Ovary (tissue), 9 donors: ENCODE measurements around the gene GABRB1. TPM values are rescaled to one million over a fixed set of nuclear protein-coding genes. Genes with fewer than 3 reads are reported as not detected.

Experiments used
- DNase-seq, 5 donors: peaks; one replicate each; pipeline ENCODE4 v3.0.0-alpha.2; 2019 to 2020
- H3K27ac ChIP-seq, 2 donors: fragments of 200-600 bp; one replicate each; pipeline versions ENCODE4 v1.5.1 to v1.8.0; 2019 to 2022
- H3K27me3 ChIP-seq: fragments of 200-600 bp; one replicate; pipeline ENCODE4 v1.8.0; 2022
- H3K36me3 ChIP-seq: fragments of 200-600 bp; sonication (generic); one replicate; pipeline ENCODE4 v1.5.1; 2019
- H3K4me1 ChIP-seq: one replicate; pipeline ENCODE4 v1.8.1; 2013; ENCODE audit warnings: mild to moderate bottlenecking, moderate library complexity; ENCODE audit not compliant: insufficient read depth
- H3K4me3 ChIP-seq: fragments of 200-600 bp; sonication (generic); one replicate; pipeline ENCODE4 v1.5.1; 2017
- H3K9me3 ChIP-seq, 2 donors: fragments of 200-600 bp in 1 of 2; sonication (generic) in 1 of 2; one replicate each; pipeline versions ENCODE4 v1.5.1 to v1.8.1; 2013 to 2019; ENCODE audit warnings: mild to moderate bottlenecking in 1 of 2, moderate library complexity in 1 of 2
- EP300 ChIP-seq: sonication (generic); formaldehyde crosslinking; IDR thresholded peaks from one replicate; pipeline ENCODE4 v1.6.1; 2017; ENCODE audit warnings: antibody characterized with exemption
- POLR2A ChIP-seq: fragments of 450-650 bp; IDR thresholded peaks from one replicate; pipeline ENCODE4 v1.6.1; 2017; ENCODE audit warnings: antibody characterized with exemption, mild to moderate bottlenecking, moderate library complexity
- WGBS, 3 donors: extraction: QIAGEN DNeasy Blood & Tissue Kit in 1 of 3; methylation state at CpG; one replicate each; pipeline versions ENCODE4 v1.1.5 to v1.1.7; 2013 to 2017; 5-methylcytosine and 5-hydroxymethylcytosine counted together
- intact Hi-C, 4 donors: fragments of 100-400 bp; cut with DNase I; formaldehyde crosslinking; loops; one replicate each; pipeline versions ENCODE4 v1.11.0 to v1.15.1; 2022 to 2023
- polyA plus RNA-seq, 2 donors: library from polyadenylated mRNA; stranded (reverse); fragments of 200-250 nt in 1 of 2; fragments of 350-450 nt in 1 of 2; fragmentation: Illumina TruSeq in 1 of 2; extraction: RNeasy Lipid Tissue Mini Kit (QIAGEN cat#74804) in 1 of 2; gene quantifications; one replicate each; pipeline ENCODE4 v1.2.3, GENCODE V29; 2013 to 2014
- total RNA-seq, 7 donors: library from RNA; depleted of rRNA in 2 of 7; stranded (reverse); fragments of >200 nt in 2 of 7; fragmentation: NEBNext Ultra II Directional in 3 of 7; extraction: Animal tissue kit (Norgen Biotek cat#: 25700) in 3 of 7; gene quantifications; one replicate each; pipeline versions ENCODE4 v1.1.0 to v1.2.4, GENCODE V29; 2016 to 2023
- TF ChIP-seq, protein P1 (sequence below), 3 donors: fragments of 450-650 bp in 2 of 3; fragments of 200-600 bp in 1 of 3; IDR thresholded peaks; one replicate each; pipeline versions ENCODE4 v1.5.1 to v1.8.0; 2016 to 2022; ENCODE audit warnings: antibody characterized with exemption in 3 of 3, mild to moderate bottlenecking in 1 of 3
- donor health status: DM: no; HTN: no; CAD: no; lungs with moderate emphysema.
- donor health status: DM: no; HTN: no; CAD: no.
- donor health status: Bipolar disorder and iron deficiency.
- donor health status: DM: yes; HTN: yes; CAD: no.
- donor health status: DM: no; HTN: no; CAD: no.
- donor health status: DM: yes; HTN: yes; CAD: no.

GABRB1 gene
- total and polyA plus RNA-seq, 9 donors: 0.23 to 0.43 TPM; not detected in 7

DNA sequence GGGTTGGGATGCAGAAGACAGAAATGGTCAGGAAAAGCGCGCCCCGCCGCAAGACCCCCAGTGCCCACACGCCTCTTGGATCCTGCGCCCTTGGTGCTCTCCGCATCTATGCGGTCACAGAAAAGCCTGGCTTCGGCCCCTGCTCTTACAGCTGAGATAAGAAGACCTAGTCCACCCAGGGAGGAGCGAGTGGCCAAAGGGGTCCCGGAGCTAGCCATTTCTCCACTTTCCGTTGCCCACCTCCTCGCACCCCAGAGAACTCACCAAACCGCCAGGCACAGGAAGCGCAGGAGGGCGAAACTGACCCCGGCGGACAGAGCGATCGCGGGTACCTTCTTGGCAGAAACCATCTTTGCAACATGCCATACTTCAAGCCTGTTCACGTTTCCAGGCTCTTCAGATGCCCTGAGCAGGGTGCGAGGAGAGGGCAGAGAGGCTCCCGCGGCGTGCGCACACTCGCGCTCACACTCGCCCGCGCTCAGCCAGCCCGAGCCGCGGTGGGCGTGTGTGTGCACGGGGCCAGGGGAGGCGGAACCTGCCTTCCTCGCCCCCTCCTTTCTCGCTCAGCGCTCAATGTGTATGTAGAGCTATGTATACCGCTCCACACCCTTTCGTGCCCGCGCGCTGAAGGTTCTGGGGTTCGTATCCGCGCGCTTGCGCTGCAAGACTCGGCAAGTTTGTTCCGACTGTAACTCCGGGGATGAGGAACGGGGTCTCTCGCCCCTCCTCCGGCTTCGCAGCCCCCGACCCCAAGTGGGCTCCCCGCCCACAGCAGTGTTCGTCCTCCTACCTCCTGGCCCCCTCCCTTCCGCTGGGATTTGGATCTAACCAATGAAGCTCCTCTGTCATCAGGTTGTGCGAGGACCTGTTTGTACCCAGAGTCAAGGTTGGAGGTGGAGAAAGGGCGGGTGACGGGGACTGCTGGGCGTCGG, 38.0 kb upstream of the GABRB1 start, which contains the start of gene GABRA4:
Gene GABRA4, minus strand, starts transcription at position 507 of the 932 bp plus-strand sequence. Its CDS starts 157 bp downstream, at position 350.
- DNase-seq: no peak

DNA sequence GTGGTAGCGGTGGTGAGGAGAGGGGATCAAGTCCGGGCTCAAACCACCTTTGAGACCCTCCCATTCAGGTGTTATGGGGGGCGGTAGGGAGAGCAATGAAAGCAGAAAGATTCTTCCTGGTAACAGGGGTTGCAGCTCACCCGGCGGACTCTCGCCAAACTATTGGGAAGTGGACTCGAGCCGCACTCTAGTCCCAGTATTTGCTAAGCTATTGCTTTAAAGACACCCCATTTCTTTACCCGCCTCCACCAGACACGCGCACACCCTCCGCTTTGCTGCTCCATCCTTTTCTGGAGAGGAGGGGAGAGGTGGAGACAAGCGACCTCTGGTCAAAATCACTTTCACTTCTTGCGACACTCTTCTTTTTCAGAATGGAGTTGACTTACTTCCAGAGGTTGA, 37.4 kb upstream of the GABRB1 start:
- WGBS, 3 donors: 0 to 1% (median 0%) methylated on average over 14 of the region's 14 CpGs
- no peak overlapping the region for H3K4me3 ChIP-seq
- DNase-seq: no peak
- H3K27me3 ChIP-seq: no peaks in the 10 kb centered on the region
- no peak for TF ChIP-seq POLR2A
- TF ChIP-seq EP300: no peak
- TF ChIP-seq, protein P1, sequence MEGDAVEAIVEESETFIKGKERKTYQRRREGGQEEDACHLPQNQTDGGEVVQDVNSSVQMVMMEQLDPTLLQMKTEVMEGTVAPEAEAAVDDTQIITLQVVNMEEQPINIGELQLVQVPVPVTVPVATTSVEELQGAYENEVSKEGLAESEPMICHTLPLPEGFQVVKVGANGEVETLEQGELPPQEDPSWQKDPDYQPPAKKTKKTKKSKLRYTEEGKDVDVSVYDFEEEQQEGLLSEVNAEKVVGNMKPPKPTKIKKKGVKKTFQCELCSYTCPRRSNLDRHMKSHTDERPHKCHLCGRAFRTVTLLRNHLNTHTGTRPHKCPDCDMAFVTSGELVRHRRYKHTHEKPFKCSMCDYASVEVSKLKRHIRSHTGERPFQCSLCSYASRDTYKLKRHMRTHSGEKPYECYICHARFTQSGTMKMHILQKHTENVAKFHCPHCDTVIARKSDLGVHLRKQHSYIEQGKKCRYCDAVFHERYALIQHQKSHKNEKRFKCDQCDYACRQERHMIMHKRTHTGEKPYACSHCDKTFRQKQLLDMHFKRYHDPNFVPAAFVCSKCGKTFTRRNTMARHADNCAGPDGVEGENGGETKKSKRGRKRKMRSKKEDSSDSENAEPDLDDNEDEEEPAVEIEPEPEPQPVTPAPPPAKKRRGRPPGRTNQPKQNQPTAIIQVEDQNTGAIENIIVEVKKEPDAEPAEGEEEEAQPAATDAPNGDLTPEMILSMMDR (IDR thresholded peaks at IDR 0.05): no peak
- H3K4me1 ChIP-seq: no peaks in the 10 kb centered on the region
- H3K9me3 ChIP-seq: no peaks in the 10 kb centered on the region
- no peaks in the 10 kb centered on the region for H3K36me3 ChIP-seq
- H3K27ac ChIP-seq: no peak overlapping the region
- intact Hi-C loops: no loop called here

More for the DNA sequence above, 38.0 kb upstream of the GABRB1 start, which contains the start of gene GABRA4:
- no peak within 1 kb of the TSS for H3K27ac ChIP-seq
- TF ChIP-seq, protein P1 (IDR thresholded peaks at IDR 0.05): no peak
- TF ChIP-seq EP300: no peak
- no peak for TF ChIP-seq POLR2A
- no peak within 1 kb of the TSS for H3K4me3 ChIP-seq
- H3K27me3 ChIP-seq: no peaks in the 10 kb centered on the region
- H3K4me1 ChIP-seq: no peaks in the 10 kb centered on the region
- 1% methylated on average over 50 to 67 of the region's 67 CpGs for WGBS, 3 donors
- no peaks in the 10 kb centered on the region for H3K36me3 ChIP-seq
- no peaks in the 10 kb centered on the region for H3K9me3 ChIP-seq
- intact Hi-C loops: no loop called here

DNA sequence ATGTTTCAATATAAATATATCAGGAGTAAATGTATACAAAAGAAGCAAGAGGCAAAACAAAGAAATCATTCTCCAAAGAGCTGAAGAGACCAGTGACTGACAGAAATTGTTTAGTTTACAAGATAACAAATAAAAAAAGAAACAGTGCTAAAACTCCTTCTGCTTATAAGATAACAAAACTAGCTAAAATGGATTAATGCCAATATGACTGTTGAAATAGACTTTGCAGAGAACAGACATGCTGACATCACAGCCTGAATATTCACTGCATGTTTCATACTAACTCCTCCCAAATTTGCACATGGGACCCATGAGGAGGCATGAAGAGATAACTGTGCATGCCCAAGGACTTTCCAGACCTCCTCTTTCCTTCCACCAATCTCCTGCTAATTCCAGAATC, 31.8 kb upstream of the GABRB1 start:
- Histone ChIP-seq H3K36me3 (no peaks in the 10 kb centered on the region), H3K27ac (no peak overlapping the region), H3K4me1 (no peaks in the 10 kb centered on the region), H3K9me3 (no peaks in the 10 kb centered on the region), H3K4me3 (no peak overlapping the region), H3K27me3 (no peaks in the 10 kb centered on the region)
- intact Hi-C loops: no loop called here
- TF ChIP-seq POLR2A (no peak), EP300 (no peak)
- TF ChIP-seq, protein P1 (IDR thresholded peaks at IDR 0.05): no peak
- no peak for DNase-seq

DNA sequence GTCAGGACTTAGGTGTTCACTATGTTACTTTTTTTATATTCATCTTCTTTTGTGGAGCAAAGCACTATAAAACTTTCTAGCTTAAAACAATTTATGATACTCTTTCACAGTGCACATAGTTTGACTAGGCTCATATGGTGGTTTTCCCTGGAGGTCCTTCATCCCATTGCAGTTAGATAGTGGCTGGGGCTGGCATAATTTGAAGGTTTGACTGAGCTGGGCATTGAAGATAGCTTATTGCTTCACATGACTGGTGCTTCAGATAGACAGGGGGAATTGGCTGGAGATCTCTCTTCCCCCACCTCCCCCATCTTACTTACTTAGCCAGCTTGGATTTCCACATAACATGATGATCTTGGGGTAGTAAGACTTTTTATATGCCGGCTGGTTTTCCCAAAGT, 31.0 kb upstream of the GABRB1 start:
- Histone ChIP-seq H3K4me1 (no peaks in the 10 kb centered on the region), H3K36me3 (no peaks in the 10 kb centered on the region), H3K9me3 (no peaks in the 10 kb centered on the region), H3K4me3 (no peak overlapping the region), H3K27me3 (no peaks in the 10 kb centered on the region), H3K27ac (no peak overlapping the region)
- TF ChIP-seq, protein P1 (IDR thresholded peaks at IDR 0.05): no peak
- TF ChIP-seq EP300: no peak
- no peak for TF ChIP-seq POLR2A
- intact Hi-C loops: no loop called here
- 84 to 97% (median 86%) methylated on average over 1 of the region's 1 CpG for WGBS, 3 donors
- DNase-seq: no peak
